Esophagus squamous epithelium (tissue), 5 donors: ENCODE measurements around the gene MEOX2. TPM values are rescaled to one million over a fixed set of nuclear protein-coding genes. Genes with fewer than 3 reads are reported as not detected.

Experiments
- DNase-seq: peaks from one replicate; lab custom pipeline; 2025; lab: John Stamatoyannopoulos, UW
- H3K27ac ChIP-seq, 4 donors: fragments of 200-600 bp; sonication (generic); one replicate each; pipeline ENCODE4 v1.5.1; 2016 to 2019; ENCODE audit warnings: mild to moderate bottlenecking in 1 of 4
- H3K27me3 ChIP-seq, 4 donors: fragments of 200-600 bp; sonication (generic); 1 replicate in 3 of 4; 2 replicates in 1 of 4; pipeline versions ENCODE4 v1.5.1 to v1.6.0; 2017 to 2021; ENCODE audit warnings: antibody characterized with exemption in 1 of 4
- H3K36me3 ChIP-seq, 3 donors: fragments of 200-600 bp; sonication (generic); one replicate each; pipeline ENCODE4 v1.5.1; 2016 to 2019
- H3K4me1 ChIP-seq, 3 donors: fragments of 200-600 bp; sonication (generic); one replicate each; pipeline ENCODE4 v1.5.1; 2017 to 2019
- H3K4me3 ChIP-seq, 4 donors: fragments of 200-600 bp; sonication (generic); 1 replicate in 3 of 4; 2 replicates in 1 of 4; pipeline ENCODE4 v1.5.1; 2016 to 2019; ENCODE audit warnings: mild to moderate bottlenecking in 2 of 4, moderate library complexity in 1 of 4
- H3K9me3 ChIP-seq, 3 donors: fragments of 200-600 bp; sonication (generic); one replicate each; pipeline ENCODE4 v1.5.1; 2016 to 2019
- CTCF ChIP-seq, 6 experiments: fragments of 450-650 bp in 4 of 6; fragments of 200-600 bp in 2 of 6; sonication (generic) in 2 of 6; IDR thresholded peaks; one replicate each; pipeline ENCODE4 v1.5.1; 2016 to 2019; ENCODE audit warnings: antibody characterized with exemption in 6 of 6, mild to moderate bottlenecking in 4 of 6, moderate library complexity in 4 of 6
- POLR2A ChIP-seq, 4 donors: fragments of 450-650 bp; IDR thresholded peaks; one replicate each; pipeline ENCODE4 v1.6.1; 2017; ENCODE audit warnings: antibody characterized with exemption in 4 of 4, mild to moderate bottlenecking in 4 of 4, moderate library complexity in 3 of 4
- WGBS, 2 donors: methylation state at CpG; one replicate each; pipeline ENCODE4 v1.1.5; 2018; 5-methylcytosine and 5-hydroxymethylcytosine counted together
- intact Hi-C: fragments of 100-400 bp; cut with DNase I; formaldehyde crosslinking; loops from one replicate; pipeline ENCODE4 v1.15.0; 2022
- total RNA-seq, 4 donors: library from RNA; depleted of rRNA; stranded (reverse); fragments of >200 nt; gene quantifications; one replicate each; pipeline ENCODE4 v1.1.0, GENCODE V29; 2016
- donor health status: DM: yes; HTN: yes; CAD: no.

Gene MEOX2
- total RNA-seq, 4 donors from 2014 or later, result 0.19 to 3.2 (median 2.0) TPM

GRCh38 chr7:15692501-15693020 is 6.1 kb upstream of the MEOX2 start:
- H3K27ac ChIP-seq, result no peak overlapping the region
- TF ChIP-seq CTCF (IDR thresholded peaks at IDR 0.05) (no peak), POLR2A (IDR thresholded peaks at IDR 0.05) (no peak)
- peaks cover 0 to 16% (median 0%) of the 10 kb centered on the region in 4 donors for H3K27me3 ChIP-seq
- no peak for DNase-seq
- no peaks in the 10 kb centered on the region for H3K9me3 ChIP-seq
- no peaks in the 10 kb centered on the region for H3K4me1 ChIP-seq
- H3K36me3 ChIP-seq, result no peaks in the 10 kb centered on the region
- WGBS, 2 donors, result 76 to 84% methylated on average over 5 of the region's 5 CpGs
- intact Hi-C loops, result no loop called here
- no peak overlapping the region for H3K4me3 ChIP-seq

- Histone ChIP-seq H3K27ac (peak overlapping the region in 2 of 4 donors; percentile 11 to 36), H3K4me1 (peaks cover 0 to 9% (median 2%) of the 10 kb centered on the region in 3 donors), H3K27me3 (peaks cover 0 to 52% (median 2%) of the 10 kb centered on the region in 4 donors), H3K4me3 (peak overlapping the region in 3 of 4 donors; percentile 52 to 70 (median 54)), H3K36me3 (no peaks in the 10 kb centered on the region), H3K9me3 (no peaks in the 10 kb centered on the region)
- no peak for TF ChIP-seq POLR2A (IDR thresholded peaks at IDR 0.05)
- no peak for TF ChIP-seq CTCF (IDR thresholded peaks at IDR 0.05)
- DNase-seq, result no peak
- WGBS, 2 donors, result 21 to 52% methylated on average over 2 of the region's 2 CpGs
- intact Hi-C loops, result no loop called here
Measured at GRCh38 chr7:15688911-15689310, 2.4 kb upstream of the MEOX2 start.

- Histone ChIP-seq H3K36me3 (no peaks in the 10 kb centered on the region), H3K27me3 (peaks cover 0 to 52% (median 2%) of the 10 kb centered on the region in 4 donors), H3K4me3 (peak overlapping the region in 3 of 4 donors; percentile 52 to 70 (median 54)), H3K4me1 (peaks cover 0 to 9% (median 2%) of the 10 kb centered on the region in 3 donors), H3K27ac (peak overlapping the region in 3 of 4 donors; percentile 36 to 92 (median 84)), H3K9me3 (no peaks in the 10 kb centered on the region)
- no peak for TF ChIP-seq CTCF (IDR thresholded peaks at IDR 0.05)
- no peak for TF ChIP-seq POLR2A (IDR thresholded peaks at IDR 0.05)
- DNase-seq, result no peak
- 10 to 21% methylated on average over 10 of the region's 10 CpGs for WGBS, 2 donors
- intact Hi-C loops, result no loop called here
Measured at GRCh38 chr7:15688279-15688626, 1.8 kb upstream of the MEOX2 start.

- Histone ChIP-seq H3K27ac (peak overlapping the region; percentile 42 to 92 (median 84)), H3K27me3 (peaks cover 0 to 52% (median 2%) of the 10 kb centered on the region in 4 donors), H3K9me3 (no peaks in the 10 kb centered on the region), H3K36me3 (no peaks in the 10 kb centered on the region), H3K4me3 (peak overlapping the region; percentile 27 to 70 (median 53)), H3K4me1 (peaks cover 0 to 9% (median 2%) of the 10 kb centered on the region in 3 donors)
- no peak for TF ChIP-seq POLR2A (IDR thresholded peaks at IDR 0.05)
- no peak for TF ChIP-seq CTCF (IDR thresholded peaks at IDR 0.05)
- DNase-seq, result no peak
- 17 to 21% methylated on average over 11 to 21 of the region's 21 CpGs for WGBS, 2 donors
- intact Hi-C loops, result no loop called here
Measured at GRCh38 chr7:15687546-15688278, 1.2 kb upstream of the MEOX2 start.

- Histone ChIP-seq H3K27ac (peak overlapping the region; percentile 42 to 92 (median 84)), H3K4me1 (peaks cover 0 to 9% (median 2%) of the 10 kb centered on the region in 3 donors), H3K4me3 (peak overlapping the region; percentile 27 to 70 (median 53)), H3K36me3 (no peaks in the 10 kb centered on the region), H3K27me3 (peaks cover 0 to 52% (median 2%) of the 10 kb centered on the region in 4 donors), H3K9me3 (no peaks in the 10 kb centered on the region)
- intact Hi-C loops, result no loop called here
- WGBS, 2 donors, result 6 to 9% methylated on average over 10 to 21 of the region's 30 CpGs
- TF ChIP-seq POLR2A (IDR thresholded peaks at IDR 0.05) (no peak), CTCF (IDR thresholded peaks at IDR 0.05) (no peak)
- DNase-seq, result no peak
Measured at GRCh38 chr7:15686957-15687545, 568 bp upstream of the MEOX2 start.
